ENCODE results near the gene RNF115.

DNA sequence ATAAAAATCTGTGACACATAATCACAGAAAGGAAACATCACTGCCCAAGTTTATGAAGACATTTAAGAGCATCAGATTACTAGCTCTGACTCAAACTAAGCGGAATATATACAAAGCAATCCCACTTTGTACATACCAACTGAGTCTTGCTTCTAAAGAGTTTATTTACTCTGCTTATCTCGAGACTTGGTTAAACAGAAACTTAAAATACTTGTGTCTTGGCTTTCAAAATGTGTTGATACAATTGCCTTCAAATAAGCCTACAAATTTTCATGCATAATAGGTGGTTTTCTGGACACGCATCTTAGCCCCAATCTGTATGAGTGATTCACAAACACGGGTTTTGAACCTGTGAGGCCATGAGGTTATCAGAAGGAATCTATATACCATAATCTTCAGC lies 83.6 kb downstream of the RNF115 start:
- TF ChIP-seq CTCF (IDR thresholded peaks at IDR 0.05) (no peak), EZH2 (IDR thresholded peaks at IDR 0.05; ENCODE audit: borderline replicate concordance, insufficient read depth, low read depth, low read length, poor library complexity, severe bottlenecking) (no peak)
